ENCODE measurements around the gene PGM5.

- TF ChIP-seq POLR2AphosphoS5 (IDR thresholded peaks at IDR 0.05; ENCODE audit: low read depth, low read length) (no peak), POLR2A (IDR thresholded peaks at IDR 0.05; ENCODE audit: low read depth, low read length) (no peak), TAF1 (IDR thresholded peaks at IDR 0.05; ENCODE audit: low read depth, low read length) (no peak), SPI1 (IDR thresholded peaks at IDR 0.05; ENCODE audit: low read depth, low read length) (no peak), POU2F2 (IDR thresholded peaks at IDR 0.05; ENCODE audit: low read depth, low read length) (no peak), PAX5 (IDR thresholded peaks at IDR 0.05; ENCODE audit: insufficient read depth, low read length, severe bottlenecking) (no peak)
Measured at GRCh38 chr9:68462105-68462775, 105.8 kb downstream of the PGM5 start.
